Natural killer cell (primary cell): ENCODE measurements around the gene FKBP8. TPM values are rescaled to one million over a fixed set of nuclear protein-coding genes. Genes with fewer than 3 reads are reported as not detected.
A peak's percentile ranks its signal among the peaks of the same experiment; 100 is the strongest.

ENCODE experiments used
- ATAC-seq, 3 donors: fragments of 150-1000 bp in 2 of 3; fragments of 200-7000 bp in 1 of 3; cut with Tn5 transposase; 1 replicate in 1 of 3; 2 replicates in 2 of 3; pipeline ENCODE4 v1.10.0; 2021; ENCODE audit warnings: mild to moderate bottlenecking in 2 of 3, moderate library complexity in 2 of 3
- DNase-seq, 2 donors: peaks; one replicate each; pipeline versions ENCODE4 v3.0.0 to v3.0.0-alpha.2; 2013 to 2021; ENCODE audit warnings: mixed read lengths in 1 of 2
- H3K27ac ChIP-seq: one replicate; pipeline ENCODE4 v1.5.1; 2013; ENCODE audit warnings: mild to moderate bottlenecking, low read length
- H3K27me3 ChIP-seq: one replicate; pipeline ENCODE4 v1.6.1; 2013; ENCODE audit warnings: low read length; ENCODE audit not compliant: control insufficient read depth, insufficient read depth
- H3K36me3 ChIP-seq: one replicate; pipeline ENCODE4 v1.6.1; 2013; ENCODE audit warnings: low read length; ENCODE audit not compliant: control insufficient read depth, insufficient read depth
- H3K4me1 ChIP-seq: one replicate; pipeline ENCODE4 v1.6.1; 2013; ENCODE audit warnings: low read length; ENCODE audit not compliant: control insufficient read depth, insufficient read depth
- H3K4me3 ChIP-seq: one replicate; pipeline ENCODE4 v1.5.1; 2013; ENCODE audit warnings: low read length
- H3K9me3 ChIP-seq: one replicate; pipeline ENCODE4 v1.6.1; 2013; ENCODE audit warnings: low read length; ENCODE audit not compliant: control insufficient read depth, insufficient read depth
- H3K27ac Mint-ChIP-seq, 2 donors: one replicate each; pipeline ENCODE4 v1.8.0; 2022; ENCODE audit warnings: mild to moderate bottlenecking in 2 of 2, mixed read lengths in 2 of 2, moderate library complexity in 1 of 2
- H3K27me3 Mint-ChIP-seq, 2 donors: one replicate each; pipeline ENCODE4 v1.8.0; 2022; ENCODE audit warnings: low read depth in 2 of 2, mixed read lengths in 2 of 2
- H3K36me3 Mint-ChIP-seq: one replicate; pipeline ENCODE4 v1.8.0; 2022; ENCODE audit warnings: mixed read lengths
- H3K4me1 Mint-ChIP-seq, 2 donors: one replicate each; pipeline ENCODE4 v1.8.0; 2022; ENCODE audit warnings: mixed read lengths in 2 of 2
- H3K4me3 Mint-ChIP-seq: one replicate; pipeline ENCODE4 v1.8.0; 2022; ENCODE audit warnings: mild to moderate bottlenecking, moderate library complexity, mixed read lengths
- H3K9me3 Mint-ChIP-seq, 2 donors: one replicate each; pipeline ENCODE4 v1.8.0; 2022; ENCODE audit warnings: mixed read lengths in 2 of 2
- WGBS: methylation state at CpG from one replicate; pipeline ENCODE4 v1.1.7; 2013; ENCODE audit warnings: missing lambda C conversion rate; ENCODE audit not compliant: insufficient coverage; 5-methylcytosine and 5-hydroxymethylcytosine counted together
- intact Hi-C: fragments of 100-400 bp; cut with micrococcal nuclease; formaldehyde crosslinking; loops from one replicate; pipeline ENCODE4 v1.14.2; 2022
- total RNA-seq, 4 donors: library from RNA; stranded (reverse); fragments of 120-200 nt in 1 of 4; gene quantifications; one replicate each; pipeline versions ENCODE4 v1.2.3 to v1.2.4, GENCODE V29; 2013 to 2022
- TF ChIP-seq, protein P1 (sequence below): fragments of 200-600 bp; IDR thresholded peaks from one replicate; pipeline ENCODE4 v1.8.0; 2022; ENCODE audit warnings: antibody characterized with exemption

FKBP8 gene
- total RNA-seq, 3 donors from 2014 or later (not counting 1 experiment from before 2014, with no cell fraction given) = 149 to 179 (median 162) TPM

DNA sequence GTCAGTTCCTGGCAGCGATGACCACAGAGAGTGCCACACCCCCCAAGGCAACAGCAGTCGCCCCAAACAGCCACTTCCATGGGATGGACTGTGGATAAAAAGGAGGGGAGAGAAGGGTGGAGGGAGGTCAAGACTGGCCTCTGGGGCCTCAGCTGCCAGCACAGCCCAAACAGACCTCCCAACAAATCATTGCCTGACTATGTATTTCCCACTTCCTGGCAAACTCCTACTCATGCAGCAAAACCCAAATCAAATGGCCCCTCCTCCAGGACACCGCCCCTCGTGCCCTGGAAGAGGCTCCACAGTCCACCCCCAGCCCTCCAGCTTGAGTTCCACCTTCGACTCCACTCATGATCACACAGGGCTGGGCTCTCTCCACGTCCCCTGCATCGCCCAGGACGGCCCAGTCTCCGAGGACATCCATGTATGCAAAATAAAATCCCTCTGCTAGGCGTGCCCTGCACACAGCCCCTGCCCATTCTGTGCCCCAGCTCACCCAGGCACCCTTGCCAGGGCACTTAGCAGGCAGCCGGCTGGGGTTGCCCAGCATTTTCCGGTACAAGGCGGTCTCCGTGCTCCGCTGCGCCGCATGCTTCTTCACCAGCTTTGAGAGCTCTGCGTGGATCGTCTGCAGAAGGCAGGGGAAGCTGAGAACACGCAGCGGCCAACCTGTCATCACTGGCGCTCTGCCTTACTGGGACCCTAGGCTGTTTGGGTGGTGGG is 11.0 kb downstream of the FKBP8 start:
- no peak overlapping the region for H3K27ac ChIP-seq
- H3K9me3 ChIP-seq = no peaks in the 10 kb centered on the region
- Mint-ChIP-seq H3K27me3 (no peaks in the 10 kb centered on the region), H3K36me3 (no peaks in the 10 kb centered on the region), H3K4me3 (no peak overlapping the region), H3K9me3 (no peaks in the 10 kb centered on the region), H3K4me1 (peaks cover 0 to 5% of the 10 kb centered on the region in 2 donors), H3K27ac (peak overlapping the region in 1 of 2 donors; percentile 66)
- TF ChIP-seq, protein P1, sequence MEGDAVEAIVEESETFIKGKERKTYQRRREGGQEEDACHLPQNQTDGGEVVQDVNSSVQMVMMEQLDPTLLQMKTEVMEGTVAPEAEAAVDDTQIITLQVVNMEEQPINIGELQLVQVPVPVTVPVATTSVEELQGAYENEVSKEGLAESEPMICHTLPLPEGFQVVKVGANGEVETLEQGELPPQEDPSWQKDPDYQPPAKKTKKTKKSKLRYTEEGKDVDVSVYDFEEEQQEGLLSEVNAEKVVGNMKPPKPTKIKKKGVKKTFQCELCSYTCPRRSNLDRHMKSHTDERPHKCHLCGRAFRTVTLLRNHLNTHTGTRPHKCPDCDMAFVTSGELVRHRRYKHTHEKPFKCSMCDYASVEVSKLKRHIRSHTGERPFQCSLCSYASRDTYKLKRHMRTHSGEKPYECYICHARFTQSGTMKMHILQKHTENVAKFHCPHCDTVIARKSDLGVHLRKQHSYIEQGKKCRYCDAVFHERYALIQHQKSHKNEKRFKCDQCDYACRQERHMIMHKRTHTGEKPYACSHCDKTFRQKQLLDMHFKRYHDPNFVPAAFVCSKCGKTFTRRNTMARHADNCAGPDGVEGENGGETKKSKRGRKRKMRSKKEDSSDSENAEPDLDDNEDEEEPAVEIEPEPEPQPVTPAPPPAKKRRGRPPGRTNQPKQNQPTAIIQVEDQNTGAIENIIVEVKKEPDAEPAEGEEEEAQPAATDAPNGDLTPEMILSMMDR = no peak
- H3K27me3 ChIP-seq = no peaks in the 10 kb centered on the region
- H3K4me1 ChIP-seq = no peaks in the 10 kb centered on the region
- H3K4me3 ChIP-seq = no peak overlapping the region
- 97% methylated on average over 22 of the region's 22 CpGs for WGBS
- intact Hi-C loops = no loop called here
- peaks cover 34% of the 10 kb centered on the region for H3K36me3 ChIP-seq
- ATAC-seq (no peak), DNase-seq (no peak)

DNA sequence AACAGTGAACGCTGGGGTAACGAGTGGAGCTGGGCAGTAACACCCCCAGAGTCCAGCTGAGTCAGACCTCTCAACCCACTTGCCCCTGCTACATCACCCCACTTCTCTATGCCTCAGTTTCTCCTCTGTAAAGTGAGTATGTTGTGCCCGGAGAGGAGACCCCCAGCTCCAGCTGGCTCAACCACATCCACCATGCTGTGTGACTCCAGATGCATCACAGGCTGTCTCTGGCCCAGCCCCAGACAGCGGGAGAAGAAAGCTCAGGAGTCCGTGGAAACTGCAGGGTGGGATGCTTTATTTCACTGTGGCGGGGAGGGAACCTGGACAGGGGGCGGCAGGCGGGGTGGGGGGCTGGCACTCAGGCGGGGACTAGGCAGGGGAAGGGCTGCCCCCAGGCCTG is 11.9 kb downstream of the FKBP8 start:
- no peak overlapping the region for H3K4me3 Mint-ChIP-seq
- H3K27ac ChIP-seq = no peak overlapping the region
- H3K27me3 ChIP-seq = no peaks in the 10 kb centered on the region
- no peaks in the 10 kb centered on the region for H3K4me1 ChIP-seq
- H3K36me3 ChIP-seq = peaks cover 27% of the 10 kb centered on the region
- H3K27me3 Mint-ChIP-seq = no peaks in the 10 kb centered on the region
- no peaks in the 10 kb centered on the region for H3K36me3 Mint-ChIP-seq
- H3K27ac Mint-ChIP-seq = no peak overlapping the region
- WGBS = 96% methylated on average over 9 of the region's 9 CpGs
- DNase-seq (no peak), ATAC-seq (no peak)
- peaks cover 0 to 1% of the 10 kb centered on the region in 2 donors for H3K4me1 Mint-ChIP-seq
- intact Hi-C loops = no loop called here
- H3K4me3 ChIP-seq = no peak overlapping the region
- H3K9me3 Mint-ChIP-seq = no peaks in the 10 kb centered on the region
- no peaks in the 10 kb centered on the region for H3K9me3 ChIP-seq
- TF ChIP-seq, protein P1 = no peak

DNA sequence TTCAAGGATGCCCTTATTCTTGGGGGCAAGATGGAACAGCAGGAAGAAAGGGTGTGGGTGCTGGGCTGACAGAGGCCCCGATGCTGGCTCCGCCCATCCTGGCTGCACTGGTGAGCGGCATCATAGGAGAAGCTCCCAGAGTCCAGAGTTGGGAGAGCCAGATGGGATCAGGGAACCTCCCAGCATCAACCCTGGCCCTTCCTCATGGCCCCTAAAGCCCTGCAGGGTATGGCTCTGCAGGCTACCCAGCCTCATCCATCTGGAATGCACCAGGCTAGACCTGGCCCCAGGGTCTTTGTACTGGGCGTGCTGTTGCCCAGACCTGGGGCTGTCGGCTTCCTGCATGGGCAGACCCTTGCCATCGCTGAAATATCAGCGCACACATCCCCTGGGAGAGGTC is 13.6 kb downstream of the FKBP8 start:
- Mint-ChIP-seq H3K27ac (no peak overlapping the region), H3K27me3 (no peaks in the 10 kb centered on the region), H3K4me1 (no peaks in the 10 kb centered on the region), H3K36me3 (no peaks in the 10 kb centered on the region), H3K9me3 (no peaks in the 10 kb centered on the region), H3K4me3 (no peak overlapping the region)
- Histone ChIP-seq H3K36me3 (peaks cover 19% of the 10 kb centered on the region), H3K4me3 (no peak overlapping the region), H3K9me3 (no peaks in the 10 kb centered on the region), H3K4me1 (no peaks in the 10 kb centered on the region), H3K27ac (no peak overlapping the region), H3K27me3 (no peaks in the 10 kb centered on the region)
- TF ChIP-seq, protein P1 = no peak
- ATAC-seq = no peak
- intact Hi-C loops = no loop called here
- no peak for DNase-seq
- WGBS = 95% methylated on average over 7 of the region's 7 CpGs

DNA sequence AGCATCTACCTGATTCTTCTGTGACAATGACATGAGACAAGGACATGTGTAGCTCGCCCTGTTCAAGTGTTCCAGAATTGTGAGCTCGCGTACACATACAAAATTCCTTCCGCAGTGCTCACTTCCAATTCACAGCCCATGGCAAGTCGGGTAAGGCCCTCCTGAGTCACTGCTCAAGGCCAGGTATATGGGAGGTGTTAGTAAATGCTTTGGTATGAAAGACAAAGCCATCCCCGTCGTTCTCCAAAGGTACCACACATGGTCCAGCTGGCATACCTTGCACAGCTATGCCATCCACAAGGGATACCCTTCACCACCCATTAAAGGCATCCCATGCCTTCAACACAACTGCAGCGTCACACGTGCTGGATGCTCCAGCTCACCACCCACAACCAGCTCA is 17.1 kb downstream of the FKBP8 start:
- Mint-ChIP-seq H3K36me3 (no peaks in the 10 kb centered on the region), H3K4me3 (no peak overlapping the region), H3K27me3 (no peaks in the 10 kb centered on the region), H3K9me3 (no peaks in the 10 kb centered on the region), H3K4me1 (peaks cover 0 to 6% of the 10 kb centered on the region in 2 donors), H3K27ac (no peak overlapping the region)
- 93% methylated on average over 7 of the region's 9 CpGs for WGBS
- intact Hi-C loops = no loop called here
- Histone ChIP-seq H3K4me3 (no peak overlapping the region), H3K4me1 (peaks cover 8% of the 10 kb centered on the region), H3K36me3 (peaks cover 2% of the 10 kb centered on the region), H3K9me3 (no peaks in the 10 kb centered on the region), H3K27ac (no peak overlapping the region), H3K27me3 (no peaks in the 10 kb centered on the region)
- ATAC-seq (no peak), DNase-seq (no peak)
- TF ChIP-seq, protein P1 = no peak
